Hypothalamus (tissue), 51 donors: ENCODE results near the gene PIP4P1.
A peak's percentile ranks its signal among the peaks of the same experiment; 100 is the strongest.

Source experiments
- DNase-seq, 51 donors: peaks; one replicate each; lab custom pipeline; 2025; lab: John Stamatoyannopoulos, UW

Gene PIP4P1

DNA sequence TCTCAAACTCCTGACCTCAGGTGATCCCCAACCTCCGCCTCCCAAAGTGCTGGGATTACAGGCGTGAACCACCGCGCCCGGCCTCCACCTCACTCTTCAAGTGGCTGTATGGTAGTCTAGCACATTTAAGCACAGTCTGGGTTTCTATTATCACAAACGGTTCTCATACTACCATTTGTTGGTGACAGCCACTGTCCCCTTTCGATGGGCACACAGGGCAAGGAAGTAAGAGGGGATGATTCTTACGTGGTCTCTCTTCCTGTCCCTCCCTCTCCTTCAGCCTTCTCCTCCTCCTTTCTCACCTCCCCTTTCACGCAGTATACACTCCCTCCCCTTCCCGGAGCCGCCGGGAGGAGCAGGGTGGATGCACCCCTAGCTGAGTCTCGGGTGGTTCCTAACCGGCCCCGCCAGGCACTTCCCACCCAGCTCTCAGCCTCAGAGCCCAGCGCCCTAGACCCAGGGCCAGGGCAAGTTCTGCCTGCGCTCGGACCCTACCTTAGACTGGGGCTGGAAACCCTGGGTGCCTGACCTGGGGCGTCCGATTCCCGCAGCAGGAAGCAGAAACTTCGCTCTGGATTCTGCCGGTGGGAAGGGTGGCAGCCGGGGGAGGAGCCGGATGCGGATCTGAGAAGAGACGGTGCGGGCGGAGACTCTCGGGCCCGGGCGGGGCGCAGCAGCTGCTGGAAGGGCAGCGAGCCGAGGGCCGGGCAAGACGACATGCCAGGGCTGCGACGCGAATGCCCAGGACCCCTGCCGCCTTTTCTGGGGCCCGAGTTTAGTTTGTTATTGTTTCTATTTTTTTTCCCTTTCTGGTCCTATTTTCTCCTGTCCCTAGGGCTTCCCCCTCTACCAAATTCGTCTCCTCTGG, 48.1 kb downstream of the PIP4P1 start, which contains the start of gene TEP1:
TEP1 (minus strand) TSS at position 626 of the 868 bp plus-strand sequence. CDS start 5,062 bp downstream, outside the sequence.
- peak in 50 of 51 donors; percentile 28 to 90 (median 67) for DNase-seq

DNA sequence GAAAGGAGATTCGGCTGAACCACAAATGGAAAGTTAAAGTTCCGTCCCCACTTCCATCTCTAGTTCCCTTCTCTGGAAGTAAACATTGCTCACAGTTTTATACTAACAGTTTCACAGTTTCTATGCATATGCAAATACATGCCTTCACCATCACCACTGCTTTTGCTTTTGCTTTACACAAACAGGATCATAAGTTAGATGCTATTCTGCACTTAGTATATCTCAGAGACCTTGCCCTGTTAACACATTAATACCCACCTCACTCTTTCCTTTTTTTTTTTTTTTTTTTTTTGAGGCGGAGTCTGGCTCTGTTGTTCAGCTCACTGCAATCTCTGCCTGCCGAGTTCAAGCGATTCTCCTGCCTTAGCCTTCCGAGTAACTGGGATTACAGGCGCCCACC, 48.8 kb downstream of the PIP4P1 start:
- no peak for DNase-seq

DNA sequence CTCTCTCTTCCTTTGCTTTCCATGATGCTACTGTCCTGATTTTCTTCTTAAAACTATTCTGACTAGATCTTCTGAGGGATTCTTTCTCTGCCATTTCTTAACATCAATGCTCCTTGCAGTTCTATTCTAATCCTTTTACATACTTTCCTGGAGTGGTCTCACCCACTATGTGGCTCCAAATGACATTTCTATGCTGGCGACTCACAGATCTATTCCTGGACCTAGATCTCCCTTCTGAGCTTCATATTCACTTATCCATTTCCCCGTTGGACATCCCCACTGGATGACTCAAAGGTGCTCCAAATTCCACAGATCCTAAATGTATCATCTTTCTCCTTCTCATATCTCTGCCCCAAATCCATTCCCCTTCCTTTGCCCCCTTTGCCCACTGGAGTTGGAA, 52.0 kb downstream of the PIP4P1 start:
- DNase-seq: no peak
